Stimulated activated CD4-positive, alpha-beta T cell treated with anti-CD3 and anti-CD28 coated beads, TNF-alpha, amount 100 ng/mL, for 4 hours (primary cell): ENCODE measurements around the gene SLC33A1.

ENCODE experiments used
- DNase-seq, 3 experiments: peaks; one replicate each; pipeline ENCODE4 v3.0.0-alpha.2; 2020; ENCODE audit warnings: low read depth in 3 of 3

SLC33A1 gene

GRCh38 chr3:155792532-155792931, 61.7 kb downstream of the SLC33A1 start:
- DNase-seq = no peak

GRCh38 chr3:155791190-155791589, 63.0 kb downstream of the SLC33A1 start:
- no peak for DNase-seq

- no peak for DNase-seq
These were observed 63.8 kb downstream of the SLC33A1 start for GRCh38 chr3:155790272-155790925.

- no peak for DNase-seq
These were observed 68.4 kb downstream of the SLC33A1 start for GRCh38 chr3:155785662-155786295.

GRCh38 chr3:155782390-155782953, 71.8 kb downstream of the SLC33A1 start:
- no peak for DNase-seq

- no peak for DNase-seq
These were observed 73.9 kb downstream of the SLC33A1 start for GRCh38 chr3:155780291-155780690.

- DNase-seq = no peak
These were observed 75.8 kb downstream of the SLC33A1 start for GRCh38 chr3:155778462-155778861.

- no peak for DNase-seq
These were observed 81.4 kb downstream of the SLC33A1 start for GRCh38 chr3:155772801-155773200.

GRCh38 chr3:155771126-155771525, 83.1 kb downstream of the SLC33A1 start:
- DNase-seq = no peak
